HG02938 (cell line): ENCODE data around the gene ZNF561.
"Not testable (repeated sequence)": the region's sequence is repeated elsewhere in the genome, so short reads cannot be mapped to it uniquely, and the experiment has no call there.

Experiments used
- ATAC-seq: cut with Tn5 transposase; IDR thresholded peaks from one replicate; pipeline ENCODE4 v1.9.1; 2021; ENCODE audit warnings: mild to moderate bottlenecking, moderate library complexity; ENCODE audit not compliant: unreplicated experiment

ZNF561 gene

GRCh38 chr19:9582081-9582725, 38.8 kb downstream of the ZNF561 start:
- not testable (repeated sequence) for ATAC-seq

GRCh38 chr19:9580728-9581127, 40.3 kb downstream of the ZNF561 start:
- ATAC-seq: no peak

- no peak for ATAC-seq
These were observed 50.8 kb downstream of the ZNF561 start for GRCh38 chr19:9570255-9570654.

GRCh38 chr19:9566729-9567128, 54.3 kb downstream of the ZNF561 start:
- no peak for ATAC-seq

GRCh38 chr19:9565900-9566705, 54.9 kb downstream of the ZNF561 start:
- ATAC-seq: no peak
